ENCODE results near the gene PNKP. TPM values are rescaled to one million over a fixed set of nuclear protein-coding genes. Genes with fewer than 3 reads are reported as not detected.

PNKP gene
- total and polyA plus RNA-seq, 2 of the 8 experiments (the other 6 are each of a cell fraction or from before 2014, with no cell fraction given) = 45.8 to 105 TPM

GRCh38 chr19:49877020-49877878, 9.9 kb upstream of the PNKP start, which contains the start of the genes AKT1S1 and TBC1D17:
Gene AKT1S1, minus strand, starts transcription at chr19:49877355. Its CDS starts 4,060 bp downstream, at chr19:49873295.
Gene TBC1D17, plus strand, starts transcription at chr19:49877702. Its CDS starts 22 bp downstream, at chr19:49877724.
- Histone ChIP-seq H3K27me3 (replicated peaks in 1 of 4; ENCODE audit: control insufficient read depth in 3 of 4, extremely low read depth in 1 of 4, insufficient read depth in 3 of 4, low read length in 3 of 4) (no peaks in the 10 kb centered on the region), H2BK20ac (ENCODE audit: low read length) (0 out of 2 replicates have a peak within 1 kb of the TSS, but pooled peaks have one; percentile 87), H3K9ac (replicated peaks in 1 of 4; ENCODE audit: extremely low read depth in 1 of 4, low read depth in 3 of 4, low read length in 3 of 4) (peak within 1 kb of the TSS; percentile 94 to 99 (median 98)), H3K36me3 (ENCODE audit: control insufficient read depth in 2 of 4, insufficient read depth in 4 of 4, low read length in 3 of 4) (peaks cover 6 to 29% (median 23%) of the 10 kb centered on the region in 4 experiments), H2BK120ac (replicated peaks; ENCODE audit: low read depth, low read length) (peak within 1 kb of the TSS; percentile 44), H3K9me3 (ENCODE audit: insufficient read depth in 2 of 2, low read depth in 1 of 2, low read length in 1 of 2) (no peaks in the 10 kb centered on the region), H2BK15ac (ENCODE audit: low read length) (peak within 1 kb of the TSS; percentile 97; the same call in 1 of the 2 replicates), H2BK5ac (ENCODE audit: low read depth, low read length) (peak within 1 kb of the TSS; percentile 100), H3K4me1 (replicated peaks in 1 of 4; ENCODE audit: control insufficient read depth in 3 of 4, insufficient read depth in 4 of 4, low read length in 3 of 4) (peaks cover 0 to 13% (median 7%) of the 10 kb centered on the region in 4 experiments; a peak in 6 of 7 replicates), H2BK12ac (ENCODE audit: low read depth, low read length) (peak within 1 kb of the TSS; percentile 99), H3K27ac (ENCODE audit: low read depth, low read length) (peak within 1 kb of the TSS; percentile 99), H3K56ac (replicated peaks; ENCODE audit: insufficient read length, low read depth, low read length) (peak within 1 kb of the TSS; percentile 93), H4K20me1 (replicated peaks in 1 of 2; ENCODE audit: control insufficient read depth in 1 of 2, insufficient read depth in 2 of 2, low read length in 2 of 2) (peaks cover 7 to 9% of the 10 kb centered on the region in 2 experiments), H4K5ac (ENCODE audit: insufficient read length, low read depth, low read length) (peak within 1 kb of the TSS; percentile 97), H3K23ac (ENCODE audit: insufficient read length) (no peak within 1 kb of the TSS), H2AK5ac (ENCODE audit: low read depth, low read length) (peak within 1 kb of the TSS; percentile 86; the same call in 1 of the 2 replicates), H3K23me2 (ENCODE audit: low read depth, low read length) (peaks cover 16% of the 10 kb centered on the region), H3K4me3 (ENCODE audit: extremely low read depth in 1 of 4, insufficient read depth in 2 of 4, low read depth in 3 of 4, low read length in 4 of 4) (peak within 1 kb of the TSS; percentile 90 to 95 (median 92)), H4K8ac (ENCODE audit: extremely low read depth, insufficient read depth, low read length) (peak within 1 kb of the TSS; percentile 99), H4K91ac (replicated peaks; ENCODE audit: insufficient read length, low read length) (peak within 1 kb of the TSS; percentile 97), H3K4ac (replicated peaks; ENCODE audit: insufficient read length, low read depth, low read length) (peak within 1 kb of the TSS; percentile 89), H3K4me2 (ENCODE audit: insufficient read depth in 1 of 2, low read depth in 2 of 2, low read length in 2 of 2) (peak within 1 kb of the TSS; percentile 90 to 92), H3K79me1 (ENCODE audit: low read depth, low read length) (peaks cover 16% of the 10 kb centered on the region), H3K14ac (ENCODE audit: insufficient read length) (no peak within 1 kb of the TSS), H3K18ac (ENCODE audit: extremely low read depth, low read length) (peak within 1 kb of the TSS; percentile 99), H3K79me2 (ENCODE audit: control insufficient read depth in 1 of 2, insufficient read depth in 2 of 2, low read length in 2 of 2) (peaks cover 0 to 30% of the 10 kb centered on the region in 2 experiments; a peak in 2 of 4 replicates), H2AFZ (ENCODE audit: low read length) (peak within 1 kb of the TSS; percentile 98)
- peak; percentile 96 to 100 for DNase-seq (ENCODE audit: low read depth in 1 of 2, low spot score in 2 of 2)
- WGBS, 2 experiments (ENCODE audit: extremely low coverage in 1 of 2, insufficient coverage in 1 of 2, insufficient read length in 1 of 2, insufficient replicate concordance in 2 of 2, low coverage in 1 of 2, low lambda C conversion rate in 2 of 2, missing lambda C conversion rate in 1 of 2) = 1% methylated on average over 58 of the region's 61 CpGs; no CpG with 5 or more reads in 1 of the 2 experiments
- peak; percentile 94 for FAIRE-seq
- ChIA-PET CTCF (ENCODE audit: partially characterized antibody) (interaction anchor here (0.6 kb wide), 1 partner anchor 13 kb away, joined by 3 read pairs; no protein-coding TSS in a partner anchor), POLR2A (ENCODE audit: partially characterized antibody) (interaction anchor here (0.8 to 6.2 kb wide), 19 partner anchors 11 to 378 kb away, joined by 3 to 76 read pairs (median 6); partner anchors contain the start of genes ATF5, CPT1C, MED25 and NUP62)
- TF ChIP-seq HDAC2 (IDR thresholded peaks at IDR 0.05; ENCODE audit: borderline replicate concordance in 1 of 2, low read depth in 2 of 2, low read length in 2 of 2) = no peak
- TF ChIP-seq FOSL1 (IDR thresholded peaks at IDR 0.05; ENCODE audit: insufficient read depth, low read depth, low read length) = no peak
- TF ChIP-seq JUN (IDR thresholded peaks at IDR 0.05; ENCODE audit: low read depth, low read length) = no peak
- TF ChIP-seq PHF8 (conservative IDR thresholded peaks at IDR 0.05; ENCODE audit: low read depth, low read length) = peak; percentile 78
- peak; percentile 95 for TF ChIP-seq JUND (IDR thresholded peaks at IDR 0.05; ENCODE audit: low read length)
- peak; percentile 76 for TF ChIP-seq NRF1 (IDR thresholded peaks at IDR 0.05; ENCODE audit: low read depth, low read length)
- peak; percentile 24 for TF ChIP-seq SAP30 (IDR thresholded peaks at IDR 0.05; ENCODE audit: insufficient read depth, insufficient replicate concordance, low read length)
- peak; percentile 30; the same call in 1 of the 2 replicates for TF ChIP-seq EGR1 (IDR thresholded peaks at IDR 0.05; ENCODE audit: borderline replicate concordance, low read depth, low read length)
- peak; percentile 95 for TF ChIP-seq YY1 (IDR thresholded peaks at IDR 0.05; ENCODE audit: low read depth, low read length)
- TF ChIP-seq GTF2F1 (IDR thresholded peaks at IDR 0.05; ENCODE audit: borderline replicate concordance, low read depth, low read length) = no peak

Data from H1 (cell line).